GM23338 (cell line): ENCODE measurements around the gene PLXND1. TPM values are rescaled to one million over a fixed set of nuclear protein-coding genes. Genes with fewer than 3 reads are reported as not detected.

ENCODE experiments used
- ATAC-seq: fragments of 200-7000 bp; cut with Tn5 transposase; 3 replicates; pipeline ENCODE4 v1.9.1; 2020
- DNase-seq: peaks from one replicate; pipeline ENCODE4 v3.0.0-alpha.2; 2015; ENCODE audit warnings: low spot score
- H2AFZ ChIP-seq: fragments of 200-600 bp; sonication (generic); 2 replicates; pipeline ENCODE4 v1.8.0; 2016; ENCODE audit warnings: antibody characterized with exemption, mild to moderate bottlenecking, moderate library complexity
- H3F3A ChIP-seq: fragments of 200-600 bp; sonication (generic); replicated peaks from 2 replicates; pipeline ENCODE4 v1.8.0; 2017; ENCODE audit warnings: antibody characterized with exemption, mixed run types, low read depth
- H3K27ac ChIP-seq: fragments of 200-600 bp; sonication (generic); 2 replicates; pipeline ENCODE4 v1.6.1; 2016; ENCODE audit warnings: low read depth
- H3K27me3 ChIP-seq: fragments of 200-600 bp; sonication (generic); 2 replicates; pipeline ENCODE4 v1.8.0; 2016; ENCODE audit warnings: mild to moderate bottlenecking, mixed run types, moderate library complexity; ENCODE audit not compliant: insufficient read depth
- H3K36me3 ChIP-seq: fragments of 200-600 bp; sonication (generic); 2 replicates; pipeline ENCODE4 v1.8.0; 2016; ENCODE audit warnings: mild to moderate bottlenecking; ENCODE audit not compliant: insufficient read depth
- H3K4me1 ChIP-seq: fragments of 200-600 bp; sonication (generic); 2 replicates; pipeline ENCODE4 v1.8.0; 2016; ENCODE audit warnings: mild to moderate bottlenecking, moderate library complexity; ENCODE audit not compliant: insufficient read depth
- H3K4me2 ChIP-seq: fragments of 200-600 bp; sonication (generic); 2 replicates; pipeline ENCODE4 v1.7.1; 2017; ENCODE audit warnings: mixed run types
- H3K4me3 ChIP-seq: fragments of 200-600 bp; sonication (generic); 2 replicates; pipeline ENCODE4 v1.6.1; 2016; ENCODE audit warnings: mixed run types
- H3K79me2 ChIP-seq: fragments of 200-600 bp; sonication (generic); replicated peaks from 2 replicates; pipeline ENCODE4 v1.8.0; 2017; ENCODE audit warnings: mild to moderate bottlenecking; ENCODE audit not compliant: insufficient read depth
- H3K9me2 ChIP-seq: fragments of 200-600 bp; sonication (generic); 2 replicates; pipeline ENCODE4 v1.8.0; 2017; ENCODE audit not compliant: insufficient read depth
- H4K20me1 ChIP-seq: fragments of 200-600 bp; sonication (generic); replicated peaks from 2 replicates; pipeline ENCODE4 v1.8.0; 2017; ENCODE audit warnings: mild to moderate bottlenecking; ENCODE audit not compliant: insufficient read depth
- H3K27ac Mint-ChIP-seq: 2 replicates; pipeline ENCODE4 v1.8.0; 2020; ENCODE audit warnings: inconsistent platforms, mild to moderate bottlenecking, moderate library complexity, mixed read lengths
- H3K27me3 Mint-ChIP-seq: 3 replicates; pipeline ENCODE4 v1.8.0; 2022; ENCODE audit warnings: low read depth, mild to moderate bottlenecking, moderate library complexity, mixed read lengths, inconsistent platforms; ENCODE audit not compliant: insufficient read depth, poor library complexity
- H3K36me3 Mint-ChIP-seq: 3 replicates; pipeline ENCODE4 v1.8.0; 2021; ENCODE audit warnings: low read depth, mild to moderate bottlenecking, inconsistent platforms, moderate library complexity, mixed read lengths
- H3K4me1 Mint-ChIP-seq: 3 replicates; pipeline ENCODE4 v1.8.0; 2020; ENCODE audit warnings: mild to moderate bottlenecking, inconsistent platforms, mixed read lengths
- H3K4me3 Mint-ChIP-seq: 3 replicates; pipeline ENCODE4 v1.8.0; 2021; ENCODE audit warnings: moderate library complexity, mild to moderate bottlenecking, inconsistent platforms, mixed read lengths
- H3K9me3 Mint-ChIP-seq: 3 replicates; pipeline ENCODE4 v1.8.0; 2020; ENCODE audit warnings: moderate library complexity, mild to moderate bottlenecking, inconsistent platforms, mixed read lengths
- CREB1 ChIP-seq: fragments of 250-450 bp; sonication (Bioruptor Pico); IDR thresholded peaks from 2 replicates; pipeline ENCODE4 v1.5.0; 2020; ENCODE audit warnings: low read depth, mild to moderate bottlenecking, moderate library complexity
- CTCF ChIP-seq, 2 experiments: fragments of 200-600 bp in 1 of 2; sonication (generic) in 1 of 2; conservative IDR thresholded peaks; 2 replicates each; pipeline versions ENCODE4 v1.5.1 to v1.6.1; 2016 to 2017; ENCODE audit warnings: antibody characterized with exemption in 2 of 2, low read depth in 2 of 2, mild to moderate bottlenecking in 2 of 2, moderate library complexity in 1 of 2
- EZH2 ChIP-seq: fragments of 200-600 bp; sonication (generic); IDR thresholded peaks from one replicate; pipeline ENCODE4 v1.8.0; 2017; ENCODE audit warnings: antibody characterized with exemption, mild to moderate bottlenecking, low read depth; ENCODE audit not compliant: unreplicated experiment
- EZH2phosphoT487 ChIP-seq: fragments of 200-600 bp; sonication (generic); IDR thresholded peaks from one replicate; pipeline ENCODE4 v1.8.1; 2018; ENCODE audit warnings: antibody characterized with exemption; ENCODE audit not compliant: unreplicated experiment
- JUNB ChIP-seq: IDR thresholded peaks from one replicate; pipeline ENCODE4 v1.6.1; 2016; ENCODE audit warnings: antibody characterized with exemption; ENCODE audit not compliant: unreplicated experiment
- NANOG ChIP-seq: IDR thresholded peaks from 2 replicates; pipeline ENCODE4 v1.6.1; 2016; ENCODE audit warnings: antibody characterized with exemption, borderline replicate concordance
- POLR2AphosphoS5 ChIP-seq: IDR thresholded peaks from 2 replicates; pipeline ENCODE4 v1.6.1; 2016; ENCODE audit warnings: antibody characterized with exemption, low read depth
- REST ChIP-seq: IDR thresholded peaks from one replicate; pipeline ENCODE4 v1.6.1; 2018; ENCODE audit warnings: antibody characterized with exemption; ENCODE audit not compliant: unreplicated experiment
- STAT1 ChIP-seq: IDR thresholded peaks from one replicate; pipeline ENCODE4 v1.6.1; 2016; ENCODE audit warnings: antibody characterized with exemption; ENCODE audit not compliant: unreplicated experiment
- ZNF114 ChIP-seq: fragments of 250-450 bp; sonication (Bioruptor Pico); IDR thresholded peaks from 2 replicates; pipeline ENCODE4 v1.5.0; 2020; ENCODE audit warnings: mild to moderate bottlenecking, moderate library complexity
- ZNF331 ChIP-seq: fragments of 250-450 bp; sonication (Bioruptor Pico); IDR thresholded peaks from 2 replicates; pipeline ENCODE4 v1.5.0; 2020; ENCODE audit warnings: low read depth, mild to moderate bottlenecking, moderate library complexity
- polyA plus RNA-seq: library from polyadenylated mRNA; unstranded; fragments of >200 nt; fragmentation: Nextera tagmentation; extraction: Ambion mirVana; gene quantifications from 2 replicates; pipeline ENCODE4 v1.2.1, GENCODE V29; 2016
- total RNA-seq: library from RNA; depleted of rRNA; stranded (reverse); fragments of >200 nt; shearing (Covaris generic); gene quantifications from 2 replicates; pipeline ENCODE4 v1.2.3, GENCODE V29; 2014
- TF ChIP-seq, protein P1 (sequence below): fragments of 250-450 bp; sonication (Bioruptor Pico); IDR thresholded peaks from 2 replicates; pipeline ENCODE4 v1.5.0; 2020; ENCODE audit warnings: mild to moderate bottlenecking, moderate library complexity
- TF ChIP-seq, protein P2 (sequence below): IDR thresholded peaks from 2 replicates; pipeline ENCODE4 v1.6.1; 2016; ENCODE audit warnings: antibody characterized with exemption

Gene PLXND1
- total and polyA plus RNA-seq, 2 experiments from 2014 or later = 13.3 to 60.4 TPM

DNA sequence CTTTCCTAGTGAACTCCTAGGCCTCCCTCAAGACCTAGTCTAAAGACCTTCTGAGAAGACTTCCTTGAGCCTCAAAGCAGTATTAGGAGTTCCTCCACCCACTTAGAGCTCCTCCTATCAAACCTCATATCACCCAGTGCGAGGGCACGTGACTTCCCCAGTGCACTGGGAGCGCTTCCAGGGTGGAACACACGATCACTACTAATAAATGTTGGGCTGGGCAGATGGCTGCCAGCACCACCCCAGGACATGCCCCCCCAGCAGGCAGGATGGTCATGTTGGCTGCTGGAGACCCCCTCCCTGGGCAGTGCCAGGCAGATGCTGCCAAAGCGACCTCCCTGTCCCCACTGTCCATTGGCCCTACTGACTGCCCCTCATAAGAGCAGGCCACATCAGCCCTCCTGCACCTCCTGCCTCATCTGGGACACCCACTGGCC, 8.5 kb upstream of the PLXND1 start:
- H3K27ac Mint-ChIP-seq = no peak overlapping the region
- Histone ChIP-seq H3K27me3 (no peaks in the 10 kb centered on the region), H3K4me2 (no peak overlapping the region), H3K79me2 (no peaks in the 10 kb centered on the region), H4K20me1 (no peaks in the 10 kb centered on the region), H3K27ac (no peak overlapping the region), H3K9me2 (no peaks in the 10 kb centered on the region), H3F3A (no peaks in the 10 kb centered on the region; the same call in 1 of the 2 replicates), H3K36me3 (no peaks in the 10 kb centered on the region), H2AFZ (no peak overlapping the region), H3K4me3 (no peak overlapping the region), H3K4me1 (peaks cover 11% of the 10 kb centered on the region; the same call in 1 of the 2 replicates)
- ATAC-seq = no peak
- peaks cover 18% of the 10 kb centered on the region for H3K4me1 Mint-ChIP-seq
- peaks cover 14% of the 10 kb centered on the region for H3K27me3 Mint-ChIP-seq
- no peaks in the 10 kb centered on the region for H3K36me3 Mint-ChIP-seq
- TF ChIP-seq JUNB (no peak), POLR2AphosphoS5 (no peak), EZH2 (no peak), CTCF (conservative IDR thresholded peaks at IDR 0.05; ENCODE audit: low read depth in 2 of 2) (no peak), ZNF331 (no peak), EZH2phosphoT487 (no peak), STAT1 (no peak), ZNF114 (CRISPR knock-in tag) (no peak), CREB1 (CRISPR knock-in tag) (no peak), REST (no peak), NANOG (no peak)
- TF ChIP-seq, protein P1, sequence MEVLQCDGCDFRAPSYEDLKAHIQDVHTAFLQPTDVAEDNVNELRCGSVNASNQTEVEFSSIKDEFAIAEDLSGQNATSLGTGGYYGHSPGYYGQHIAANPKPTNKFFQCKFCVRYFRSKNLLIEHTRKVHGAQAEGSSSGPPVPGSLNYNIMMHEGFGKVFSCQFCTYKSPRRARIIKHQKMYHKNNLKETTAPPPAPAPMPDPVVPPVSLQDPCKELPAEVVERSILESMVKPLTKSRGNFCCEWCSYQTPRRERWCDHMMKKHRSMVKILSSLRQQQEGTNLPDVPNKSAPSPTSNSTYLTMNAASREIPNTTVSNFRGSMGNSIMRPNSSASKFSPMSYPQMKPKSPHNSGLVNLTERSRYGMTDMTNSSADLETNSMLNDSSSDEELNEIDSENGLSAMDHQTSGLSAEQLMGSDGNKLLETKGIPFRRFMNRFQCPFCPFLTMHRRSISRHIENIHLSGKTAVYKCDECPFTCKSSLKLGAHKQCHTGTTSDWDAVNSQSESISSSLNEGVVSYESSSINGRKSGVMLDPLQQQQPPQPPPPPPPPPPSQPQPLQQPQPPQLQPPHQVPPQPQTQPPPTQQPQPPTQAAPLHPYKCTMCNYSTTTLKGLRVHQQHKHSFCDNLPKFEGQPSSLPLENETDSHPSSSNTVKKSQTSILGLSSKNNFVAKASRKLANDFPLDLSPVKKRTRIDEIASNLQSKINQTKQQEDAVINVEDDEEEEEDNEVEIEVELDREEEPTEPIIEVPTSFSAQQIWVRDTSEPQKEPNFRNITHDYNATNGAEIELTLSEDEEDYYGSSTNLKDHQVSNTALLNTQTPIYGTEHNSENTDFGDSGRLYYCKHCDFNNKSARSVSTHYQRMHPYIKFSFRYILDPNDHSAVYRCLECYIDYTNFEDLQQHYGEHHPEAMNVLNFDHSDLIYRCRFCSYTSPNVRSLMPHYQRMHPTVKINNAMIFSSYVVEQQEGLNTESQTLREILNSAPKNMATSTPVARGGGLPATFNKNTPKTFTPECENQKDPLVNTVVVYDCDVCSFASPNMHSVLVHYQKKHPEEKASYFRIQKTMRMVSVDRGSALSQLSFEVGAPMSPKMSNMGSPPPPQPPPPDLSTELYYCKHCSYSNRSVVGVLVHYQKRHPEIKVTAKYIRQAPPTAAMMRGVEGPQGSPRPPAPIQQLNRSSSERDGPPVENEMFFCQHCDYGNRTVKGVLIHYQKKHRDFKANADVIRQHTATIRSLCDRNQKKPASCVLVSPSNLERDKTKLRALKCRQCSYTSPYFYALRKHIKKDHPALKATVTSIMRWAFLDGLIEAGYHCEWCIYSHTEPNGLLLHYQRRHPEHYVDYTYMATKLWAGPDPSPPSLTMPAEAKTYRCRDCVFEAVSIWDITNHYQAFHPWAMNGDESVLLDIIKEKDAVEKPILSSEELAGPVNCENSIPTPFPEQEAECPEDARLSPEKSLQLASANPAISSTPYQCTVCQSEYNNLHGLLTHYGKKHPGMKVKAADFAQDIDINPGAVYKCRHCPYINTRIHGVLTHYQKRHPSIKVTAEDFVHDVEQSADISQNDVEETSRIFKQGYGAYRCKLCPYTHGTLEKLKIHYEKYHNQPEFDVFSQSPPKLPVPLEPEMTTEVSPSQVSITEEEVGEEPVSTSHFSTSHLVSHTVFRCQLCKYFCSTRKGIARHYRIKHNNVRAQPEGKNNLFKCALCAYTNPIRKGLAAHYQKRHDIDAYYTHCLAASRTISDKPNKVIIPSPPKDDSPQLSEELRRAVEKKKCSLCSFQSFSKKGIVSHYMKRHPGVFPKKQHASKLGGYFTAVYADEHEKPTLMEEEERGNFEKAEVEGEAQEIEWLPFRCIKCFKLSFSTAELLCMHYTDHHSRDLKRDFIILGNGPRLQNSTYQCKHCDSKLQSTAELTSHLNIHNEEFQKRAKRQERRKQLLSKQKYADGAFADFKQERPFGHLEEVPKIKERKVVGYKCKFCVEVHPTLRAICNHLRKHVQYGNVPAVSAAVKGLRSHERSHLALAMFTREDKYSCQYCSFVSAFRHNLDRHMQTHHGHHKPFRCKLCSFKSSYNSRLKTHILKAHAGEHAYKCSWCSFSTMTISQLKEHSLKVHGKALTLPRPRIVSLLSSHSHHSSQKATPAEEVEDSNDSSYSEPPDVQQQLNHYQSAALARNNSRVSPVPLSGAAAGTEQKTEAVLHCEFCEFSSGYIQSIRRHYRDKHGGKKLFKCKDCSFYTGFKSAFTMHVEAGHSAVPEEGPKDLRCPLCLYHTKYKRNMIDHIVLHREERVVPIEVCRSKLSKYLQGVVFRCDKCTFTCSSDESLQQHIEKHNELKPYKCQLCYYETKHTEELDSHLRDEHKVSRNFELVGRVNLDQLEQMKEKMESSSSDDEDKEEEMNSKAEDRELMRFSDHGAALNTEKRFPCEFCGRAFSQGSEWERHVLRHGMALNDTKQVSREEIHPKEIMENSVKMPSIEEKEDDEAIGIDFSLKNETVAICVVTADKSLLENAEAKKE (CRISPR knock-in tag) = no peak
- TF ChIP-seq, protein P2, sequence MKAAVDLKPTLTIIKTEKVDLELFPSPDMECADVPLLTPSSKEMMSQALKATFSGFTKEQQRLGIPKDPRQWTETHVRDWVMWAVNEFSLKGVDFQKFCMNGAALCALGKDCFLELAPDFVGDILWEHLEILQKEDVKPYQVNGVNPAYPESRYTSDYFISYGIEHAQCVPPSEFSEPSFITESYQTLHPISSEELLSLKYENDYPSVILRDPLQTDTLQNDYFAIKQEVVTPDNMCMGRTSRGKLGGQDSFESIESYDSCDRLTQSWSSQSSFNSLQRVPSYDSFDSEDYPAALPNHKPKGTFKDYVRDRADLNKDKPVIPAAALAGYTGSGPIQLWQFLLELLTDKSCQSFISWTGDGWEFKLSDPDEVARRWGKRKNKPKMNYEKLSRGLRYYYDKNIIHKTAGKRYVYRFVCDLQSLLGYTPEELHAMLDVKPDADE = no peak
- DNase-seq = no peak
- no peaks in the 10 kb centered on the region; the same call in 2 of the 3 replicates for H3K9me3 Mint-ChIP-seq
- no peak overlapping the region for H3K4me3 Mint-ChIP-seq
